Hippocampal formation (tissue), 2 donors: ENCODE results near the gene PGF.

Experiments used
- DNase-seq, 2 donors: peaks; one replicate each; lab custom pipeline; 2025; lab: John Stamatoyannopoulos, UW

The PGF gene

GRCh38 chr14:74898694-74899093 is 56.7 kb downstream of the PGF start:
- no peak for DNase-seq

GRCh38 chr14:74898083-74898482 is 57.3 kb downstream of the PGF start:
- DNase-seq: no peak

GRCh38 chr14:74897642-74898041 is 57.8 kb downstream of the PGF start:
- DNase-seq: no peak

DNA sequence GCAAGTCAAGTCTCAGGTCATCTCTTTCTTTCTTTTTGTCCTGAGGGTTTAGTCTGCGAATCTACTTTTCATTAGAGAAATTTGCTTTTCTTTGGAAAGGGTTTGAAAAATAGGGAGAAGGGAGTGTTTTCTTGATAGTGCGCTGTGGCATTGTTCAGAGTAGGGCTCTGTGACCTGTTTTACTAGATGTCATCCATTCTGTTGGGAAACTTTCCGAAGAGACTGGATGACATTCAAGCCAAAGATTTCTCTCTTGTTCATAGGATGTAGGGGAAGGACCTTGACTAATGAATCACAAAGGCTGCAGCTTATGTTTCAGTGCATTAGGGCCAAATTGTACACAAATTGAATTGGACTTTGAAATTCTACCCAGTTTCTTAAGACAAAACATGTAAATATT is 59.0 kb downstream of the PGF start:
- no peak for DNase-seq

DNA sequence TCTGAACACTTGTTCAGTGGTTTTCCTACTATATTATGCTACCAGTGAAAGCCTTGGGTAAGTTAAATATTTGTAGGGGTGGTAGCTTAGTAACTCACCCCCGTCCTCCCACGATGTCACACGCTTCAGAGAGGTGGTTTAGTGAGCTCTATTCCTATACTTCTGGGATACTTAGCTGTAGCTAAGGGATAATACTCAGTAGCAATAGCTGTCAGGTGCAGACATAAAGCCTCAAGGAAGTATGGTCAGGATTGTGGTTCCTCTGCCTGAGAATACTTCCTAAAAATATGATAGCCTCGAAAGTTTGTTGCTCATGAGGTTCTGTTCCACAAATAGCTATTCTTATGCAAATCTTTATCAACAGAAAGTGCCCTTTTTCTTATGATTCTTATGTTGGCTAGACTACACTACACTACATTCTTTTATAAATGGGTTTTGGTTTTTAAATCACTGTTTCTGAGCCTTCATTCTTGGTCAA is 61.7 kb downstream of the PGF start:
- DNase-seq: no peak

GRCh38 chr14:74892745-74893144 is 62.7 kb downstream of the PGF start:
- DNase-seq: no peak

GRCh38 chr14:74891870-74892269 is 63.5 kb downstream of the PGF start:
- DNase-seq: no peak
